SKM-1 treated with dmso at 0.1 percent for 144 hours (cell line): Measurements from ENCODE around the gene SLIT1.

Experiments used
- DNase-seq: peaks from one replicate; lab custom pipeline; 2025; ENCODE audit not compliant: unreplicated experiment; lab: John Stamatoyannopoulos, UW

Gene SLIT1

GRCh38 chr10:97006364-97006763 lies 179.4 kb downstream of the SLIT1 start:
- DNase-seq, result no peak

- no peak for DNase-seq
Observed at GRCh38 chr10:97005349-97005748, 180.4 kb downstream of the SLIT1 start.

GRCh38 chr10:97004591-97004990 lies 181.2 kb downstream of the SLIT1 start:
- no peak for DNase-seq

- no peak for DNase-seq
Observed at GRCh38 chr10:97003804-97004201, 182.0 kb downstream of the SLIT1 start.

- no peak for DNase-seq
Observed at GRCh38 chr10:97003151-97003803, 182.5 kb downstream of the SLIT1 start.

GRCh38 chr10:97002670-97003069 lies 183.1 kb downstream of the SLIT1 start:
- DNase-seq, result no peak

GRCh38 chr10:97001183-97001991 lies 184.4 kb downstream of the SLIT1 start:
- DNase-seq, result no peak

- DNase-seq, result no peak
Observed at GRCh38 chr10:97000487-97001182, 185.1 kb downstream of the SLIT1 start.

GRCh38 chr10:96999987-97000386 lies 185.8 kb downstream of the SLIT1 start:
- DNase-seq, result no peak

GRCh38 chr10:96999337-96999736 lies 186.4 kb downstream of the SLIT1 start:
- DNase-seq, result no peak

GRCh38 chr10:96998329-96998888 lies 187.3 kb downstream of the SLIT1 start:
- DNase-seq, result no peak

GRCh38 chr10:96996275-96996965 lies 189.3 kb downstream of the SLIT1 start:
- no peak for DNase-seq

- no peak for DNase-seq
Observed at GRCh38 chr10:96995851-96996250, 189.9 kb downstream of the SLIT1 start.

GRCh38 chr10:96992721-96993120 lies 193.0 kb downstream of the SLIT1 start:
- no peak for DNase-seq

- no peak for DNase-seq
Observed at GRCh38 chr10:96991313-96991841, 194.4 kb downstream of the SLIT1 start.

- no peak for DNase-seq
Observed at GRCh38 chr10:96988426-96988825, 197.3 kb downstream of the SLIT1 start.

GRCh38 chr10:96987842-96988175 lies 197.9 kb downstream of the SLIT1 start:
- no peak for DNase-seq

GRCh38 chr10:96987141-96987841 lies 198.5 kb downstream of the SLIT1 start:
- no peak for DNase-seq

- DNase-seq, result no peak
Observed at GRCh38 chr10:96986200-96986856, 199.4 kb downstream of the SLIT1 start.
